Activated T-helper 1 cell treated with Interleukin-2 at 50 U/mL for 16 hours (primary cell): ENCODE results near the gene ARAP3.

Experiments used
- DNase-seq: peaks from one replicate; pipeline ENCODE4 v3.0.0-alpha.2; 2020; ENCODE audit warnings: low read depth

The ARAP3 gene

DNA sequence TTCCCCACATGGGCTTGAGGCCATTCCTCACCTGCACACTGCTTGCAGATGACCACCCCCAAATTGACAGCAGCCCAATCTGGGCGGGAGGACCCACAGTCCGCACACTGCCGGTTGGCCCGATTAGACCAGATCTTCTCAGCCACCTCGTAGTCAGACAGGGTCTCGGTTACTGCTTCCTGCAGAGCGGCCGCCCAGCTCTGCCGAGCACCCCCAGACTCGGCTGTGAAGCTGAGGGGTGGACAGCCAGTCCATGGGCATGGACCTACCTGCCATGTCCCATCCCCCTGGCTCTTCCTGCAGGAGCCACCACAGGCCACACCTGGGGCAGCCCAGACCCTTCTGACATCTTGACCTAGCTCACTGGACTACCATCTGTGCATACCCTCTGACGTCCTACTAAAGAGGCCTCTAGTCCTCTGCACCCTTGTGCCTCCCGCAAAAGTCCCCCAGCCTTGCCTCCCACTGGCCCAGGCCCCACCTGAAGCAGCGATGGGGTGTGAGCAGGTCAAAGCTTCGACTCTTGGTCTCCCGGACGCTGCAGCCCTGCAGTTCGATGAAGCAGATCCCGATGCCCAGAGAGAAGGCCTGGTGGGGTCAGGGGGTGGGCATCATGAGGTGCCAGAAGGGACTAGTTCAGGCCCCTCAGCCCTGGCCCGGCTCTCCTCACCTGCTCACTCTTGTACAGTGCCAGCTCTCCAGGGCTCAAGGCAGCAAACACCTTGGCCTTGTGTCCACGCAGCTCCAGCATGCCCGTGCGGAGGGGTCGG, 9.8 kb downstream of the ARAP3 start:
- no peak for DNase-seq

DNA sequence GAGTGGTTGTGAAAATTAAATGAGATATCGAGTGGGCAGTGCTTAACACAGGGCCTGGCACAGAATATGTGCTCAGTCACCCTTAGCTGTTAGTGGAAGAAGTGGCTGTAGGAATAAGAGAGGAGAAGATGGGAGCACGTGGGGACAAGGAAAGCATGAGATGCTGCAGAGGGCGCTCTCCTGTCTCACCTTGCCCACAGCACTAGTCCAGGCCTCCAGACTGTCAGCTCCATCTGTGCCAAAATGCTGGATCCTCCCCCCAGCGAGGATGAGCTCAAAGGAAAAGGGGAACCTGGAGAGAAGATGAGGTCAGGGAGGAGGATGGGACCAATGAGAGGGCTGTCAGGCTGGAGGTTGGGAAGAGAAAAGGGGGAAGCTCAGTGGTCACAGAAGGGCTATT, 12.5 kb downstream of the ARAP3 start:
- no peak for DNase-seq

DNA sequence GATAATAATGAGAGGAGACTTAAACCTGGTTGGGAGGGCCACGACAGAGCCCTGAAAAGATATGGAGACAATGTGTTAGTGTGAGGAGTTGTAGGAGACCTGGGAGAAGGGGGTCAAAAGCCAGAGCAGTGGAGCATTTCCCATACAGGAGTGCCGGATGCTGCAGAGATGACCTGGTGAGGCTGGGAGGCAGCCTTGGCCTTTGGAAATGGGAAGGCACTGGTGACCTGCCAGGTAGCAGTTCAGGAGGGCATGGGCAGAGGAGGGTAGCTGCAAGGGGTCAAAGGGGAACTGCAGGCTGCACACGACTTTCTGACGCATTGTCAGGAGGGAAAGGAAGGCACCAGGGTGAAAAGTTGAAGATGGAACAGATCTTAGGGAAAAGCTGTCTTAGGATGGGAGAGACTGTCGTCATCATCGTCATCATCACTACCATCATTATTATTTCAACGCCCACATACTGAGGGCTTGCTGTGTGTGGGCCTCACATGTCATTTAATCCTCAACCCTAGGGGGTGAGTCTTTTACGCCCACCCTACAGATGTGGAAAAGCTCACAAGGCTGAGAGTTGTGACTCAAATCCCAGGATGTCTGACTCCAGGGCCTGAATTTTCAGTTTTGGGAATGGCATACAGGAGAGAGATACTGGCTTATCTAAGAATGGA, 13.3 kb downstream of the ARAP3 start:
- no peak for DNase-seq

DNA sequence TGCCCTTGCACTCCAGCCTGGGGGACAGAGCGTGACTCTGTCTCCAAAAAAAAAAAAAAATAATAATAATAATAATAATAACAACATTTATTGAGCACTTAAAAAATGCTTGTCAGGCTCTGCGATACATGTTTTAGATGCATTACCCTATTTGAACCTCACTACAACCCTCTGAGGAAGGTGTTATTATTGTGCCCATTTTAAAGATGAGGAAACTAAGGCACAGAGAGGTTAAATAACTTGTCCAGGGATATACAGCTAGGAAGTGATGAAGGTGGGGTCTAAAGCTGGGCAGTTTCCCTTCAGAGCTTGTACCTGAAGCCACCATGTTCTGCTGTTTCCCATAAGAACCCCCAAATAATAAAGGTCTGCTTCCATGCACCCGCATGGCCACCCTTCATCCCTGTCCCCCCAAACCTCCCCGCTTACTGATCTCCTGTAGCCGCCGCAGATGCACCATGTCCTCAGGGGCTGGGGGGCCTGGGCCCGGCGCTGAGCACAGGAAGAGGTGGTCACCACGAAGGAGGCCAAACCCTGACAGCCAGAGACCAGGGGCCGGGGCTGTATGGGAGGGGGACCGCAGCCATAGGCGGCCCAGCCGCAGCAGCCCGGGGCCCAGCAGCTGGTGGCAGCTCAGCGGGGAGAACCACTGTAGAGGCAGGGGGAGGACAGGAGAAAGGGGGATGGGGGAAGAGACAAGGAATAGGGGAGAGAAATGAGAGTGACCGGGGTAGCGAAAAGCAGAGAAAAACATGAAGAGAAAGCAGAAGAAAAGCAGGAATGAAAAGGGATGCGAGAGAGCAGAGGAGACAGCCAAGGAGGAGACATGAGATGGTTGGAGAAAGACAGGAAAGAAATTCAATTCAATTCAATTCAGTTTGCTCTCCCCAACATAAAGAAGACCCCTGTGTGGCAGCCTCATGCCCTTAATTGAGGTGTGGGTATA, 15.8 kb downstream of the ARAP3 start:
- no peak for DNase-seq

DNA sequence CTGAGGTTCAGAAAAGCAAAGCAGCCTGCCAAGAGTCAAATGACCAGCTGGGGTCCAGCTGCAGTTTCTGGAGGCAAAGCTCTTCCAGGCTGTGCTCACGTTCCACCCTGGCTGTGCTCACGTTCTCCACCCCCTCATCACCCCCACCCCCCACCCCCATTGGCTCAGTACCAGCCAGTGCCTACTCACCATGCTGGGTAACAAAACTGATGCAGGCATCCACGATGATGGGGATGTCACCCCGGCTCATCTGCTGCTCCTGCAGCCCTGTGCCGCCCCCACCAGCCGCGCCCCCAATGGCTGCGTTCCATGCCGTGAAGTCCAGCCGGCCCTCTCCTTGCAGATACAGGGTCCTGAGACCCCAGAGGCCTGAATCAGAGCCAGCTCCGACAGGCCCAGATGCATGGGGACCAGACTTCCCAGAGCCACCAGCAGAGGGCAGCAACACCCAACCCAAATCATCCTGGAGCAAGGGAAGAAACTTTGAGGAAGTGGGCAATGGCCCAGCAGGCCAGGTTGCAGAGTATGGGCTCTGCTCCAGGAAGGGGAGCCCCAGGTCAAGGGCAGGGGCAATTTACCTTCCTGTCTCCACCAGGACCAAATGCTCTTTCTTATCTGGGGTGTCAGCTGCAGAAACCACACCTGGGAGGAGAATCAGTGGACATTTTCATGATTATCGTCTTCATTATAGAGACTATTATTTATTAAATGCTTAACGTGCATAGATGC, 17.1 kb downstream of the ARAP3 start:
- DNase-seq: peak; percentile 60

DNA sequence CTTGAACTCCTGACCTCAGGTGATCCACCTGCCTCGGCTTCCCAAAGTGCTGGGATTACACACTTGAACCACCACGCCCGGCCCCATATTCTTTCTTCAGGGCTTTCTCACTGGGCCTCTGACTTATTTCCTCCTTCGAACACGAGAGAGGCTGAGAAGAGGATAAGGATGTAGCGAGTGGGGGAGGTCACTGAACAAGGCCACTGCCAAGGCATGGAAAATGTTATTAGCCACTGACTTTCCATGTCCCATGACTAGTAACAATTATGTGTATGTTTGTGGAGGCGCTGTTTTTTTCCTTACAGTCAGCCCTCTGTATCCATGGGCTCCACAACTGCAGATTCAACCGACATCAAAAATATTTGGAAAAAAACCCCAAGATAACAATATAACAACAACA, 18.5 kb downstream of the ARAP3 start:
- DNase-seq: no peak

DNA sequence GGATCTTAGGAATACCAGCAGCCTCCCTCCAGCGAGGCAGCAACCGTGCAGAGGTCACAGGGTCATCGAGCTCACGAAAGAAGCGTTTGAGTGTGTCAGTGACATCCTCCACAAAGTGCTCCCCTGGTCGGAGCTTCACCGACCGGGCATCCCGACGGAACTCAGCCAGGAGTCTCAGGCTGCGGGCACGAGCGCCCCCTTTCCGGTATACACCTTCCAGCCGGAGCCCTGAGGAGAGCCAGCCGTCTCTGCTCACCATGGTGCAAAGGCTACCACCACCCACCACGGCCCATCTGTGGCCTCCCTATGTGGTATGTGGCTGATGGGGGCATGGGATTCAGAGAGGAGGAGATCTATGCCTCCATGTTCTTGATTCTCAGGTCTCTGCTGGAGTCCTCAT, 20.0 kb downstream of the ARAP3 start:
- DNase-seq: no peak

DNA sequence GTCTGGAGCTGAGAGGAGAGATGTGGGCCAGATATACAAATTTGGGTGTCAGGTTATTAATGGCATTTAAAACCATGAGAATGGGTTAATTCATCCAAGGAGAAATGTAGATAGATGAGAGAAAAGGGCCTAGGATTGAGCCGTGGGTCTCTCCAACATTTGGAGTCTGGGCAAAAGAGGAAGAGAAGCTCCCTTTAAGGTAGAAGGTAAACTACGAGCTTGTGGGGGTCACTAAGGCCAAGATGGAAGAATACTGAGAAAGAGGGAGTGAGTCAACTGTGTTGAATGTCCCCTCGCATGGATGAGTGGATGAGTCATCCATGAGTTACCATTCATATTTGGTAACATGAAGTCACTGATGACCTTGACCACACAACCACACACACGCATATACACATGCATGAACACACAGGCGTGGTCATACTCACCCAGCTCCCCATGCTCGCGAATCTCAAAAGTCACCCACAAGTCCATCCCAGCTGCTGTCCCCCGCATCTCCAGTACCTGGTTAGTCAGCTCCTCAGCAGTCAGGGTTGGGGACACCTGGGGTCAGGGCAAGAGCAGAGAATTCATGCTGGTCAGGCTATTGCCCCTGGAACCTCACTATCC, 24.0 kb downstream of the ARAP3 start:
- DNase-seq: no peak

DNA sequence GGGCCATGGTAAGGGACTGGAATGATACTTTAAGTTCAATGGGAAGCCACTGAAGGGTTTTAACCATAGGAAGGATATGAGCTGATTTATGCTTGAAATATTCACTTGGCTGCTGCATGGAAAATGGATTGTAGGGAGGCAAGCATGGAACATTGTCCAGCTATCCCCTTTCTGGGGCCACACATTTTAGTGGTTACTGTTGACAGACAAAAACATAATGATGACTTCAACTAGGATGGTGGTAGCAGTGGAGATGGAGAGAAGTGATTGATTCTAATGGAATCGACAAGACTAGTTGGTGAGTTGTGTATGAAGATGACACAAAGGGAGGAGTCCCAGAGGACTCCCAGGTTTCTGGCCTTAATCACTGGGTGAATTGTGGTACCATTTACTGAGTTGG, 24.6 kb downstream of the ARAP3 start:
- no peak for DNase-seq

DNA sequence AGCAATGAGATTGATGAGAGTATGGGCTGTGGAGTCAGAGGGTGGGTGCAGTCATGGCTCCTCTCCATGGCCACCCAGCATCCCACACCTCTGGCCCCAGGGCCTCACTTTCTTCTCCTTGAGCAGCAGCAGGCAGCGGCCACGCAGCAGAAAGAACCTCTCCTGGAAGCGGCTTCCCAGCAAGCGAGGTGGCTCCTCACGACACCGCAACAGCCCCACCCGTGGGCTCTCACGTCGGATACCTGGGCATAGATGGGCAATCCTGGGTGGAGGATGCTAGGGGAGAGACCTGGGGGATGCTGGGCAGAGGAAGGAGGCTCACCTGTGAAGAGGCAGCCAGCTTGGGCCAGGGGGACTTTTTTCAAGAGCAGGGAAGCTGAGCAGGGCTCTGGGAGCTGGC, 25.6 kb downstream of the ARAP3 start:
- DNase-seq: no peak

DNA sequence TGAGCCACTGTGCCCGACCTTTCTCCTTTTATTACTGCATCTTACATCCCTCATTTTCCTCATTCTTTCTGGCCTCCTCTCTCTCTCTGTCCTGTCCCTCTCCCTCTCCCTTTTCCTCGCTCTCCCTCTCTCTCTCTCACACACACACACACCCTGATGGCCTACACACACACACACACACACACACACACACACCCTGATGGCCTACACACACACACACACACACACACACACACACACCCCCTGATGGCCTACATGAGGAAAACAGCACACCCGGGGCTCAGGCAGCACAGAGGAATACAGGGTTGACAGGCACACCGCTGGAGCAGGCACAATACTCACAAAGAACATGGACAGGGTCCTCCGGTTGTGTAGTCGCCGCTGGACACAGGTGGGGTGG, 27.0 kb downstream of the ARAP3 start:
- DNase-seq: no peak

DNA sequence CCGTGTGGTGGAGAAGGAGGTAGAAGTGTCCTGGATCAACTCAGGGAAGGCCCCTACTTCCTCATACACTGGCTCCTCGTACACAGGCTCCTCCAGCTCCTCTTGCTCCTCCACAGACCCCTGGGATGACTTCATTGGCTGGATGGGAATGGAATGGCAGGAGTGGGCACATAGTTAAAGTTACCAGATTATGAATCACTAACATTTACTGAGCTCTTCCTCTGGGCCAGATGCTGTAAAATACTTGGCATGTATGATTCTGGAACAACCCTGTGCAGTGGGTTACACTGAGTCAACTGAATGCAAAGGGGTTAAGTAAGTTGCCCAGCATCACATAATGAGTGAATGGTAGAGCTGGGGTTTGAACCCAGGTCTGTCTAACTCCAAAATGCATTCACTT, 27.7 kb downstream of the ARAP3 start:
- no peak for DNase-seq

DNA sequence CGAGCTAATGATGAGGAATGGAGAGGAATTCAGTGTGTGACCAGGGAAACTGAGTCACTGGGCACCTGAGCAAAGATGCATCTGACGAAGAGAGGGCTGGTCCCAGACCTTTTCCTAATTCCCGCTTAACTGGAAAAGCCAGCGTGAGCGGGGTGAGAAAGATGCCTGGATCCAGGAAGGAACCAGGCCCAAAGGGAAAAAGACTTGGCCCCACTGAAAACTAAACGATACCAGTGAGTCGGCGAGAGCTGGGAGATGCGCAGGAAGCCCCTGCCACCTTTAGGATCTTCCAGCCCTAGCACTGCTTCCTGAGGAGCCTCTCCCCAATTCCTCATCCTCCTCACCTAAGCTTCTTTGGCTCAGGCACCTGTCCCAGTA, 30.3 kb downstream of the ARAP3 start:
- no peak for DNase-seq

DNA sequence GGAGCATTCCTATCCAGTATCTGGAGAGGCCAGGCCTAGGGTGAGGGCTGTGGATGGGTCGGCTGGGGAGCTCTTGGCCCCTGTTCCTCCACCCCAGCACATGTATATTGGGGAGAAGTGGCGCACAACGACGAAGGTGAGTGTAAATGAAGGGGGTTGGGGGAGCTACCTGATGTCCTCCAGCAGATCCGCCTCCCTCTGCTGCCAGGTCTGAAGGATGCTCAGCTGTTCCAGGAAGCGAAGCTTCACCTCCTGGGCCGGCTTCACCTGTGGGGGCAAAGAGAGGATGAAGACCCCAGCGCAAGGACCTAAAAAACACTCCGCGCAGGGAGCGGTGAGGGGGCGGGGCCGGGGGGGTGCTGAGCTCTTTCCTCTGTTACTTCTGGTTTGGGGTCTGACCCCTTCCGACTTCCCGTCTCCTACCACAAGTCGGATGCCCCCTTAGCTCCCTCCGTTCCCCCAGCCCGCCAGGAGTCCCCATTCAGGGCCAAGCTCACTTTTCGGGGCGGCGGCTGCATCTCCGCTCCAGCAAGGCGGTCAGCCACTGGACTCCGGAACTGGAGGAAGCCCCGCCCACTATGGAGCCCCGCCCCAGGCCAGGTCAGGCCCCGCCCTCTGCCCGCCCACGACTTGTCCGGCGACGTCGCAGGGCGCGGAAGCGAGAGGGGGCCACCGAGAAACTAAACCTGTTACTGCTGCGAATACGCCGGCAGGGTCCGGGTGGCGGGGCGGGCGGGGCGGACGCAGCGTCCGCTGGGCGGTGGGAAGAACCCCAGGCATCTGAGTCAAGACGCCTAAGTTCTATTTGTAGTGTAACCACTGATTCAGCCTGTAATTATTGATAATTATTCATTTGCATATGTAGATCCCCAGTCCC, 30.9 kb downstream of the ARAP3 start, which contains the start of gene FCHSD1:
FCHSD1 (minus strand) TSS at position 568 of the 877 bp plus-strand sequence; CDS start at position 518, 50 bp downstream.
- DNase-seq: peak; percentile 75

DNA sequence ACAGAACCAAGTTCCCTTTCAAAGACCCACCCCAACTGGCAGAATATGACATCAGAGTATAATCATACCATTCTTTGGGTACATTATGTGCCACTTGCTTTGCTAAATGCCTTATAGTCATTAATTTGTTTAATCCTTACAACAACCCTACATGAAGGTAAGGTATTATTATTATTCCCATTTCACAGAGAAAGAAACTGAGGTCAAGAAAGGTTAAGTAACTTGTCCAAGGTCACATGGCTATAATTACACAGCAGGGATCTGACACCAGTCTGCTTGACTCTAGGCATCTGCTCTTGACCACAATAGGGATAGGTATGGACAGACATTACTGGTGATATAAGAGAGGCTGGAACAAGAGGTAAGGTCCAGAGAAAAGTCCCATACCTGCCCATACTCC, 32.1 kb downstream of the ARAP3 start:
- DNase-seq: no peak

DNA sequence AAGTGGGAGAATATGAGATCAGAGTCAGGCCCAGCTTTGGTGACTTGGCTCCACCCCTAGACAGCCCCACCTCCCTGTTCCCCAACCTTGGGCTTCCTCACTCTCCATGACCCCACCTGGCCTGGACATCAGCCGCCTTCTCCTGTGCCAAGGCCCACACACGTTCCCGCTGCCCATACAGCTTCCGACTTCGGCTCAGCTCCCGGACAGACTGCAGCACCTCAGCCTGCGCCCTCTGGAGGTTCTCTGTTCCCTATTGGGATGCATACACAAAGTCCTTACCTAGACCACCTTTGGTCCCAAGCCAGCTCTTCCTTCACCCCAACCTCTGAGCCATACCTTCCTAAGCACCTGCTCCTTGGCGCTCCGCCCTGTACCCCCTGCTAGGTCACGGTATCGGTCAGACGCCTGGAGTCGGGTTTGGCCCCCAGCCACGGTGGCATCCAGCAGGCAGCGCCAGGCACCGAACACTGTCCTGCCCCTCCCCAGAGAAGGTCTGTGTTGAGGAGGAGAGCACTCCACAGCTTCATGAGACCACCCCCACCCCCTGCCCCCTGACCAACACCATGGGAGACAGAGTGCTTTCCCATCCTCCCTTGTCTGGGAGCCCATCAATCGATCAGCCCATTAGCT, 32.9 kb downstream of the ARAP3 start:
- no peak for DNase-seq

DNA sequence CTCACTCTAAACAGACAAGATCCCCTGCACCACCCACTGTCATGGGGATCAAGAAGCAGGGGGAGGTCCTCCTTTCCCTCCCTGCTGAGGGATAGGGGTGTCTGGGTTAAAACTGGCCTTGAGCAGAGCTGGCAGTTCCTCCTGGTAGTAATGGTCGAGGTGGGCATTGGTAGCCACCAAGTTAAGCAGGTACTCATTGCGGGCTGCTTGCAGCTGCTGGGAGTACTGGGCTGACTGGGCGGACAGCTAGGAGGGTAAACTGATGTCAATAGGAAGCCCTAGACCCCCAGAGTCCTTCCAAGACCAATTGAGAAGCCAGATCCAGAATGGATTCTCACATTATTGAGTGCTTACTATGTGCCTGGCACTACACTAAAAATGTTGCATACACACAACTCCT, 34.2 kb downstream of the ARAP3 start:
- DNase-seq: no peak

DNA sequence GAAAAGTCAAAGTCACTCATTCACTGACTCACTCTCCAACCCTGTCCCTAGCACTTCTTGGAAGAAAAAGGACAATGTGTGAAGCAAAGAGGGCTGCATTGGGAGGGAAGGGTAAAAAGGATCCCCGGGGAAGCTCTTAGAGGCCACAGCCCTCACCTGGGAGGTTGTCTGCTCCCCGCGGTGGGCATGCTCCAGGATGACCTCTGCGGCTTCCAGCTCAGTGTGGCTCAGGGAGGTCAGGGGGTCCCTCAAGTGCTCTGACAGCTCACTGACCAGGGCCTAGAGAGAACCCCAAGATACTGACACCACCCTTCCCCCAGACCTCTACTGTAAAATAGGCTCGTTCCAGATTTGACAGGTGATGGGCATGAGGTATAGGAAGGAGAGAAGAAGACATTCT, 34.8 kb downstream of the ARAP3 start:
- no peak for DNase-seq

DNA sequence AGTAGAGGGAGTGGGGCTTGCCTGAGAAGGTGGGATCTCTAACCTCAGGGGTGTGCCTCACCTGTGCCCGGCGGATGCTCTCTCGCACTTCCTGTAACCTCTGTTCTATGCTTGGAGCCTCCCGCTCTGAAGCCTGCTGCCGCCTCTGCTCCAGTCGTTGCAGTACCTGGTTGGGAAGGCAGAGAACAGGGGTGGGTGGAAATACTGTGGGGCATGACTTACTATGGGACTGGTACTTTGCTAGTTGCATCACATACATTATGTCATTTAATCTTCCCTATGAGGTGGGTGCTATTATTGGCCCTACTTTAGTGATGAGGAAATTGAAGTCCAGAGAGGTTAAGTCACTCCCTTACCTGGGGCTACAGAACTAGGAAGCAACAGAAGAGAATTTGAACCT, 36.0 kb downstream of the ARAP3 start:
- no peak for DNase-seq

DNA sequence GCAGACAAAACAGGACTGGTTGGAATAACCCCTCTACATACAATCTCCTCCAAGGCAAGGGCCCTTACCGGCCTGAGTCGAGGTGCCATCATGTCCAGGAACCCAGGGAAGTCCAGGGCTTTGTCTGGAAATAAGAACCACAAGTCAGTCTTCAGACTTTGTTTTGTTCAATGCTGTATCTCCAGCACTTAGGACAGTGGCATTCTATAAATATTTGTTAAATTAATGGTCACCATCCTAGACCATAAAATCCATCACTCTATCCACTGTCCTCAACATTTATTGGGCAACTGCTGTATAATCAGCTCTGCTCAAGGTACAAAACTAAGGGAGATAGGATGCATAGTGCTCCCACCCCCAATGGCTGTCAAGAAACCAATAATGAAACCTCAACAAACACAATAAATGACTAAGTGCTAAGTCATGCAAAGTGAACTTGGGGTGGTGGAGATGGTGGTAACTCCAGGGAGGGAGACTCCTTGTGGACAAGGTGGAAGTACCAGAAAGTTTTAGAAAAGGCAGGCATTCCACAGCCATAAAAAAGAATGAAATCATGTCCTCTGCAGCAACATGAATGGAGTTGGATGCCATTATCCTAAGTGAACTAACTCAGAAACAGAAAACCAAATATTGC, 40.3 kb downstream of the ARAP3 start:
- no peak for DNase-seq
